MM.1S (cell line): ENCODE measurements around the gene SRSF2.
A peak's percentile ranks its signal among the peaks of the same experiment; 100 is the strongest.

ENCODE experiments used
- DNase-seq: peaks from one replicate; pipeline ENCODE4 v3.0.0-alpha.2; 2015
- H2AFZ ChIP-seq: fragments of 300-600 bp; sonication (generic); 2 replicates; pipeline ENCODE4 v1.6.0; 2016; ENCODE audit warnings: antibody characterized with exemption, low read length
- H3F3A ChIP-seq: fragments of 300-600 bp; sonication (generic); 2 replicates; pipeline ENCODE4 v1.6.1; 2016; ENCODE audit warnings: mild to moderate bottlenecking, antibody characterized with exemption, low read length, moderate library complexity, mixed read lengths; ENCODE audit not compliant: insufficient read depth
- H3K27ac ChIP-seq: fragments of 300-600 bp; sonication (generic); 2 replicates; pipeline ENCODE4 v1.5.1; 2016; ENCODE audit warnings: mild to moderate bottlenecking, low read length
- H3K27me3 ChIP-seq: fragments of 300-600 bp; sonication (generic); replicated peaks from 2 replicates; pipeline ENCODE4 v1.6.0; 2016; ENCODE audit warnings: low read length; ENCODE audit not compliant: insufficient read depth
- H3K36me3 ChIP-seq: fragments of 300-600 bp; sonication (generic); replicated peaks from 2 replicates; pipeline ENCODE4 v1.6.1; 2016; ENCODE audit warnings: mild to moderate bottlenecking, low read length, mixed read lengths; ENCODE audit not compliant: insufficient read depth
- H3K4me1 ChIP-seq: fragments of 300-600 bp; sonication (generic); 2 replicates; pipeline ENCODE4 v1.6.1; 2016; ENCODE audit warnings: low read length, mixed read lengths
- H3K4me2 ChIP-seq: fragments of 300-600 bp; sonication (generic); 2 replicates; pipeline ENCODE4 v1.6.0; 2016; ENCODE audit warnings: low read depth, low read length
- H3K4me3 ChIP-seq: fragments of 300-600 bp; sonication (generic); 2 replicates; pipeline ENCODE4 v1.5.1; 2016; ENCODE audit warnings: low read length, mixed read lengths
- H3K79me2 ChIP-seq: fragments of 300-600 bp; sonication (generic); 2 replicates; pipeline ENCODE4 v1.6.1; 2016; ENCODE audit warnings: mixed run types, low read length, mixed read lengths
- H3K9ac ChIP-seq: fragments of 300-600 bp; sonication (generic); 2 replicates; pipeline ENCODE4 v1.6.1; 2016; ENCODE audit warnings: low read length, mixed read lengths
- H3K9me2 ChIP-seq: fragments of 300-600 bp; sonication (generic); replicated peaks from 2 replicates; pipeline ENCODE4 v1.6.1; 2016; ENCODE audit warnings: mild to moderate bottlenecking, low read length, mixed read lengths; ENCODE audit not compliant: insufficient read depth
- H3K9me3 ChIP-seq: fragments of 300-600 bp; sonication (generic); replicated peaks from 2 replicates; pipeline ENCODE4 v1.6.1; 2016; ENCODE audit warnings: mild to moderate bottlenecking, low read length, mixed read lengths; ENCODE audit not compliant: insufficient read depth
- H4K20me1 ChIP-seq: fragments of 300-600 bp; sonication (generic); 2 replicates; pipeline ENCODE4 v1.6.1; 2016; ENCODE audit warnings: mild to moderate bottlenecking, low read length, moderate library complexity, mixed read lengths; ENCODE audit not compliant: insufficient read depth
- EZH2 ChIP-seq: fragments of 300-600 bp; sonication (generic); optimal IDR thresholded peaks from 2 replicates; pipeline ENCODE3; 2017; ENCODE audit warnings: low read depth, mild to moderate bottlenecking, antibody characterized with exemption, low read length, mixed read lengths
- EZH2phosphoT487 ChIP-seq: fragments of 300-600 bp; sonication (generic); IDR thresholded peaks from 2 replicates; pipeline ENCODE4 v1.6.1; 2018; ENCODE audit warnings: antibody characterized with exemption, low read length
- TF ChIP-seq, protein P1 (sequence below): fragments of 300-600 bp; sonication (generic); IDR thresholded peaks from 2 replicates; pipeline ENCODE4 v1.5.1; 2016; ENCODE audit warnings: antibody characterized with exemption, low read length, mixed read lengths

The SRSF2 gene

DNA sequence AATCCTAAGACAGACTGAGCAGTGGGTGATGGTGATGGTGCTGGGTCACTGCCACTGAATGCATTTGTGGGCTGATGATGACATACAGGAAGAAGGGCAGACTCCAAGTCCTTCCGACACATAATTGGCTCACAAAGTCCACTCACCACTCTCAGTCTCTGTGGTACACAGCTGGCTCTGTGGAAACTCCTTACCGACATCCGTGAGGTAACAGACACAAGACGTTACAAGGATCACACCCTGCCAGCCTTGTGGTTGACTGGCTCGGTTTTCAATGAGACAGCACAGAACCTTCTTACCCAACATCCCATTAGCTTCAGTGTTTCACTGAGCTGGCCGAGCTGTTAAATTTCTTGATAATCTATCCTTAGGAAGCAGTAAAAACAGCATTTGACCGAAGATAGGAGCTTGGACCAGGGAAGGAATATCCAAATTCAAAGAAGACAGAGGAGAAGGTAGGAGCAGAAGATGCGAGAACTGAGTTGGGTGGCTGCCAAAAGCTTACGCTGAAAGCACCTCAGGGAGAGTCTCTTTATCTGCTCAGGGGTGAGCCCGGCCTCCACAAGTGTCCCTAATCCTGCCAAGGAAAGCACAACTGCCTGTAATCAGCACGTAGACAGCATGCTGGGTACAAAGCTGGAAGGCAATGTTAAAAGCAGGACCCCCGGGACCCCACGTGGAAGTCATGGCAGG, 20.8 kb downstream of the SRSF2 start:
- H3K27ac ChIP-seq, result peak overlapping the region; percentile 80; the same call in 1 of the 2 replicates

GRCh38 chr17:76715496-76715830, 21.7 kb downstream of the SRSF2 start:
- H4K20me1 ChIP-seq, result no peaks in the 10 kb centered on the region
- no peaks in the 10 kb centered on the region for H3K27me3 ChIP-seq
- peaks cover 32% of the 10 kb centered on the region for H3K79me2 ChIP-seq
- H3K36me3 ChIP-seq, result peaks cover 3% of the 10 kb centered on the region; the same call in 1 of the 2 replicates
- TF ChIP-seq EZH2 (no peak), EZH2phosphoT487 (no peak)
- TF ChIP-seq, protein P1, sequence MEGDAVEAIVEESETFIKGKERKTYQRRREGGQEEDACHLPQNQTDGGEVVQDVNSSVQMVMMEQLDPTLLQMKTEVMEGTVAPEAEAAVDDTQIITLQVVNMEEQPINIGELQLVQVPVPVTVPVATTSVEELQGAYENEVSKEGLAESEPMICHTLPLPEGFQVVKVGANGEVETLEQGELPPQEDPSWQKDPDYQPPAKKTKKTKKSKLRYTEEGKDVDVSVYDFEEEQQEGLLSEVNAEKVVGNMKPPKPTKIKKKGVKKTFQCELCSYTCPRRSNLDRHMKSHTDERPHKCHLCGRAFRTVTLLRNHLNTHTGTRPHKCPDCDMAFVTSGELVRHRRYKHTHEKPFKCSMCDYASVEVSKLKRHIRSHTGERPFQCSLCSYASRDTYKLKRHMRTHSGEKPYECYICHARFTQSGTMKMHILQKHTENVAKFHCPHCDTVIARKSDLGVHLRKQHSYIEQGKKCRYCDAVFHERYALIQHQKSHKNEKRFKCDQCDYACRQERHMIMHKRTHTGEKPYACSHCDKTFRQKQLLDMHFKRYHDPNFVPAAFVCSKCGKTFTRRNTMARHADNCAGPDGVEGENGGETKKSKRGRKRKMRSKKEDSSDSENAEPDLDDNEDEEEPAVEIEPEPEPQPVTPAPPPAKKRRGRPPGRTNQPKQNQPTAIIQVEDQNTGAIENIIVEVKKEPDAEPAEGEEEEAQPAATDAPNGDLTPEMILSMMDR, result no peak
- peak overlapping the region; percentile 82 for H3K4me2 ChIP-seq
- H3F3A ChIP-seq, result peaks cover 29% of the 10 kb centered on the region
- peak overlapping the region; percentile 26 for H3K4me3 ChIP-seq
- H3K9me2 ChIP-seq, result no peaks in the 10 kb centered on the region
- H2AFZ ChIP-seq, result no peak overlapping the region; the same call in 1 of the 2 replicates
- no peaks in the 10 kb centered on the region for H3K9me3 ChIP-seq
- DNase-seq, result no peak
- H3K4me1 ChIP-seq, result peaks cover 23% of the 10 kb centered on the region
- peak overlapping the region; percentile 80 for H3K27ac ChIP-seq
- peak overlapping the region; percentile 50; the same call in 1 of the 2 replicates for H3K9ac ChIP-seq

More for the DNA sequence above, 20.8 kb downstream of the SRSF2 start:
- no peaks in the 10 kb centered on the region for H4K20me1 ChIP-seq
- TF ChIP-seq EZH2, result no peak
- TF ChIP-seq, protein P1, result no peak
- no peak for TF ChIP-seq EZH2phosphoT487
- H3K4me3 ChIP-seq, result no peak overlapping the region
- H3K9me3 ChIP-seq, result no peaks in the 10 kb centered on the region
- no peaks in the 10 kb centered on the region for H3K9me2 ChIP-seq
- H3K9ac ChIP-seq, result no peak overlapping the region
- H3K36me3 ChIP-seq, result peaks cover 7% of the 10 kb centered on the region; the same call in 1 of the 2 replicates
- no peaks in the 10 kb centered on the region for H3K27me3 ChIP-seq
- H3K4me2 ChIP-seq, result peak overlapping the region; percentile 82; the same call in 1 of the 2 replicates
- H2AFZ ChIP-seq, result no peak overlapping the region
- H3K4me1 ChIP-seq, result peaks cover 23% of the 10 kb centered on the region
- H3F3A ChIP-seq, result peaks cover 27% of the 10 kb centered on the region
- peaks cover 40% of the 10 kb centered on the region for H3K79me2 ChIP-seq
- DNase-seq, result no peak

DNA sequence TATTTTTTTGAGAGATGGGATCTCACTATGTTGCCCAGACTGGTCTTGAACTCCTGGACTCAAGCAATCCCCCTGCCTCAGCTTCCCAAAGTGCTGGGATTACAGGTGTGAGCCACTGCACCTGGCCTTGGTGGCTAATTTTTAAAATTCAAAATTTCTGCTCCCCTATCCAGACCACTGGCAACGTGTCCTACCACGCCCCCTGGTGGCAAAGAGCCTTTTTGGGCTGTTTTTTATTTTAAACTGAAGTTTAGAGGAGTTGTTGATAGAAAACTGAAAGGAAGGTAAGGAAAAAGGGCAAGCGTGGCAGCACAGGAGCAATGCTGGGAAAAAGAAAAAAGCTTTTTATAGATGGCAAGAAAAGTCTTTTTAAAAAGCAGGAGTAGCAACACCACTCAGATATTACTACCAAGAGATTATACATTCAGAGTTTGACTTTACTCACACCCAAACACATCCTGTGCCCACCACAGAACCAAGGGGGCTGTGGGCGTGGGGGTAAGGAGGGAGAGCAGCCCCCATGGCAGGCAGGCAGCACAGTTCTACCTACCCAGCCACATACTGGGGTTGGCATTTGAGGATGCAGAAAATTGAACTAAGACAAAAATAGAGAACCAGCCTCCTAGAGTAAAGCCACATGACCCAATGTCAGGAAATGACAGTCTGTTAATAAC, 22.2 kb downstream of the SRSF2 start:
- Histone ChIP-seq H3K9ac (peak overlapping the region; percentile 50; the same call in 1 of the 2 replicates), H3K9me3 (no peaks in the 10 kb centered on the region), H3K36me3 (peaks cover 3% of the 10 kb centered on the region; the same call in 1 of the 2 replicates), H3K4me3 (peak overlapping the region; percentile 26), H3F3A (peaks cover 29% of the 10 kb centered on the region), H4K20me1 (no peaks in the 10 kb centered on the region), H3K4me2 (peak overlapping the region; percentile 82), H3K9me2 (no peaks in the 10 kb centered on the region), H3K4me1 (peaks cover 23% of the 10 kb centered on the region), H3K27me3 (no peaks in the 10 kb centered on the region), H3K27ac (peak overlapping the region; percentile 80), H2AFZ (no peak overlapping the region; the same call in 1 of the 2 replicates), H3K79me2 (peaks cover 27% of the 10 kb centered on the region)
- peak; percentile 81 for DNase-seq
- TF ChIP-seq EZH2phosphoT487 (no peak), EZH2 (no peak)
- TF ChIP-seq, protein P1, result peak; percentile 74
